GM12864 (cell line): ENCODE data around the gene DPEP1.

Source experiments
- DNase-seq: peaks from one replicate; pipeline ENCODE4 v3.0.0-alpha.2; 2011; ENCODE audit warnings: low read depth
- H3K4me3 ChIP-seq: 2 replicates; pipeline ENCODE4 v1.5.1; 2011; ENCODE audit warnings: mild to moderate bottlenecking, low read depth, low read length, control low read depth
- CTCF ChIP-seq: IDR thresholded peaks from 2 replicates; pipeline ENCODE4 v1.5.1; 2011; ENCODE audit warnings: low read depth, mild to moderate bottlenecking, moderate library complexity, low read length, control low read depth, inconsistent platforms; ENCODE audit errors: missing control alignments

DPEP1 gene

GRCh38 chr16:89573826-89574680 is 39.4 kb upstream of the DPEP1 start:
- peak overlapping the region; percentile 60 for H3K4me3 ChIP-seq
- no peak for TF ChIP-seq CTCF
- DNase-seq = no peak

- peak overlapping the region; percentile 60 for H3K4me3 ChIP-seq
- DNase-seq = no peak
- TF ChIP-seq CTCF = peak; percentile 76
Observed at GRCh38 chr16:89574681-89575246, 38.7 kb upstream of the DPEP1 start.

- no peak for DNase-seq
- H3K4me3 ChIP-seq = peak within 1 kb of the TSS; percentile 60
- no peak for TF ChIP-seq CTCF
Observed at GRCh38 chr16:89575247-89576152, 37.9 kb upstream of the DPEP1 start, which contains the start of gene CPNE7. Gene CPNE7, plus strand, starts transcription at chr16:89575758. Its CDS starts 140 bp downstream, at chr16:89575898.

- peak overlapping the region; percentile 60 for H3K4me3 ChIP-seq
- no peak for TF ChIP-seq CTCF
- DNase-seq = no peak
Observed at GRCh38 chr16:89576153-89577054, 37.0 kb upstream of the DPEP1 start.

- DNase-seq = no peak
- no peak overlapping the region for H3K4me3 ChIP-seq
- TF ChIP-seq CTCF = no peak
Observed at GRCh38 chr16:89577055-89577759, 36.2 kb upstream of the DPEP1 start.
